HG03139 (cell line): ENCODE results near the gene FBN3.
"Not testable (repeated sequence)": the region's sequence is repeated elsewhere in the genome, so short reads cannot be mapped to it uniquely, and the experiment has no call there.

Source experiments
- ATAC-seq: cut with Tn5 transposase; IDR thresholded peaks from one replicate; pipeline ENCODE4 v1.9.1; 2021; ENCODE audit not compliant: unreplicated experiment

Gene FBN3

DNA sequence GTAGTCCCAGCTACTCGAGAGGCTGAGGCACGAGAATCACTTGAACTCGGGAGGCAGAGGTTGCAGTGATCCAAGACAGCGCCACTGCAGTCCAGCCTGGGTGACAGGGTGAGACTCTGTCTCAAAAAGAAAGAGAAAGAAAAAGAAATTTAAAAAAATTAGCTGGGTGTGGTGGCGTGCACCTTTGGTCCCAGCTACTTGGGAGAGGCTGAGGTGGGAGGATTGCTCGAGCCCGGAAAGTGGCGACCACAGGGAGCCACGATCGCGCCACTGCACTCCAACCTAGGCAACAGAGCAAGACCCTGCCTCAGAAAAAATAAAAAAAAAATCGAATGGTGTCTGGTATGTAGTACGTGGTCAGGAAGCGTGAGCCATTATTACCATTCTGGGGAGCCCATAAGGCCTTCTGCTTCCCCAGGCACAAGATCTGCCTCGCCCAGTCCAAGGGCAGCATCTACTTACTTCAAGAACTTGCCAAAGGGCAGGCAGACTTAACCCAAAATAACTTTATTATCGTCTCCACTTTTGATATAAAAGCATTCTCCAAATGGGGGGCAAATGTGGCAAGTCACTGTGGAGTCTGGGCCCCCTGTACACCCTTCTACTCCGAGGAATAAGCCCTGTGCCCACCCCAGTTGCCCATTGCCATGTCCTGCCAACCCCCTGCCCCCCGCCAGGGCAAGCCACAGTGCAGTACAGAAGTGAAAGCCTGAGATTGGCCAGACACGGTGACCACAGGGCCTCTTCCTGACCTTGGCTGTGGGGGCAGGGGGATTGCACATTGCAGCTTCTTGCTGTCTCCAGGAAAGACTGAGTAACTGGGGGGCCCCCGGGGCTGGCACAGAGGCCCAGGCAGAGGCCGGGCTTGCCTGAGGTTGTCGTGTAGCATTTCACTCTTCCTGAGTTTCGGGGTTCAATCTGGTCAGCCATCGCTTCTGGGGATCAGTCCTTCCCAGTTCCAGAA, 84.2 kb downstream of the FBN3 start:
- ATAC-seq, result no peak

DNA sequence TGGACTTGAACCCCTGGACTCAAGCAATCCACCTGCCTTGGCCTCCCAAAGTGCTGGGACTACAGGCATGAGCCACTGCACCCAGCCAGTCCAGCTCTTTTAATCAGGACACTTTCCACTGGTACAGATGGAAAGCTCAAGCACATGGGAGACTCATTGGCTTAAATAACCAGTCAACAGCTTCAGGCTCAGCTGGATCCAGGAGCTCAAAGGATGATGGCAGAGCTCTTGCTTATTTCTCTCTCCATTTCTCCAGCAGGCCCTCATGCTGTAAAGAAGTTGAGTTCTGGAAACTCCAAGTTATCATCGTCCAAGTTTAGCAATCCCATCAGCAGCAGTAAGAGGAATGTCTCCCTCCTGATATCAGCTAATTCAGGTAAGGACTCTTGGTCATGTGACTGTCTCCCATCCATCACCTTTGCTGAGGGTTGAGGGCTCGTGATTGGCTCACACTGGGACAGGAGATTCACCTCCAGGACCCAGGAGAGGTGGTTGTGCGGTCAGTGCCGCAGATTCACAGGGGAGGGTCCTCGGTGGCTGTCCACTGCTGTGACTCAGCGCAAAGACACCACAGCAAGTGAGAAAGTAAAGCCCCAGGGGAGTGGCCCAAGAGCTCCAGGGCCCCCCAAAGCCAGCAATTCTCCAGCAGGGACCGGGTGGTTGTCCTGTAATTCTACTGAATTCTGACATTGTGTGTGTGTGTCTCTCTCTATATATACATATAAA, 91.7 kb downstream of the FBN3 start:
- no peak for ATAC-seq

- ATAC-seq, result no peak
Measured at GRCh38 chr19:8056533-8056932, 92.9 kb downstream of the FBN3 start.

DNA sequence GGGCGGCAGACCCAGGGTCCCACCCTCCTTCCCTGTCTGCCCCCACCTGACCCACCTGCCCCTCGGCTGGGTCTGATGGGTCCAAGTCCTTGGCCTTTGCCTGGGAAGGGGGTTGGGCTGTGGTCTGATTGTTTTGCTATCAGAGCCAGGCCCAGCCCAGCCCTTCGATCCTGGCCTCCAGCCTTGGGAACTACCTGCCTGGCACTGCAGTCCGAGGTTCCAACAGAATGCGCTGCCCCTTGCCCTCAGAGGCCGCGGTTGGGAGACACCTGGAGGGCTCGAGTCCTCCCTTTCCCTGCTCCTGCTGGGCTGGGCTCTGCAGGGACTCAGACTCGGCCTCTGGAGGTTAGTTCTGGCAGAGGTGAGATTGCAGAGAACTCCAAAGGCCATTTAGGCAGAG, 95.2 kb downstream of the FBN3 start:
- ATAC-seq, result no peak

DNA sequence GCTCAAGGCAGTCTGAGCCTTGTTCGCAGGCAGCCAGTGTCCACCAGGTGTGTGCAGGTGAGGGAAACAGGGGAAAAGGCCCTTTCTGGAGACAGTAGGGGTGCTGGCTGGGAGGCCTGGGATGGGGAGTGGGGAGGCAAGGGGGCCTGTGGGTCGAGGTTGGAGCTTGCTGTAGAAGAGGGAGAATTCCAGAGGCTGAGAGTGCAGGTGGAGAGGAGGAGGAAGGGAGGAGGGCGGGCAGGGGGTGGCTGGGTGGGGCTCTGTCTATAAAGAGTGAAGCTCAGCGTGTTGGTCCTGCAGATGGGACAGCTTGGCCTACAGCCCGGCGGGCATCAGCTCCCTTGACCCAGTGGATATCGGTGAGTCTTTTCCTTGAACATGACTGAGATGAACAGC, 96.9 kb downstream of the FBN3 start, which contains the start of gene CCL25:
CCL25 (plus strand) TSS at position 297 of the 396 bp plus-strand sequence. CDS start 290 bp downstream, outside the sequence.
- ATAC-seq, result no peak

GRCh38 chr19:8050274-8051096, 98.9 kb downstream of the FBN3 start:
- peak; percentile 73 for ATAC-seq

- ATAC-seq, result no peak
Measured at GRCh38 chr19:8046569-8047165, 102.7 kb downstream of the FBN3 start.

DNA sequence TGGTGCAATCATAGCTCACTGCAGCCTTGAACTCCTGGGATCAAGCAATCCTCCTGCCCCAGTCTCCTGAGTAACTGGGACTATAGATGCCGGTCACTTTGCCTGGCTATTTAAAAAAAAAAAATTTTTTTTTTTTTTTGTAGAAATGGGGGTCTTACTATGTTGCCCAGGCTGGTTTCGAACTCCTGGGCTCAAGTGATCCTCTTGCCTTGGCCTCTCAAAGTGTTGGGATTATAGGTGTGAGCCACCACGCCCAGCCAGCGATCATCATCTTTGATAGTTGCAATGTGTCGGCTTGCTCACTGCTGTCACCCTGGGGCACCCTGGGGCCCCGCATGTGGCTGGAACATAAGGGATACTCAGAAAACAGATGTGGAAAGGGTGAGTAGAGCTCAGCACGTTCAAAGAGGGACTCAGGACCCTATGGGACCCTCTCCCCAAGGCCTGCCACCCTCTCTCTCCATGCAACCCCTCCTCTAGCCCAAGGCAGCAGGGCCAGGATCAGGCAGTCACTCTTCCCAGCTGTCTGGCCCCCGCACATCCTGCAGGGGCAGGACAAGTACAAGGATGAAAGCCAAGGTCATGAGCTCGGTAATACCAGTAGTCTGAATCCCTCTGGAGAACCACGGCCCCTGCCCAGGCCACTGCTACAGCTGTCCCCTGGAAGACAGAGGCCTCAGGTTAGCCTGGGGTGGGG, 103.4 kb downstream of the FBN3 start:
- ATAC-seq, result no peak

DNA sequence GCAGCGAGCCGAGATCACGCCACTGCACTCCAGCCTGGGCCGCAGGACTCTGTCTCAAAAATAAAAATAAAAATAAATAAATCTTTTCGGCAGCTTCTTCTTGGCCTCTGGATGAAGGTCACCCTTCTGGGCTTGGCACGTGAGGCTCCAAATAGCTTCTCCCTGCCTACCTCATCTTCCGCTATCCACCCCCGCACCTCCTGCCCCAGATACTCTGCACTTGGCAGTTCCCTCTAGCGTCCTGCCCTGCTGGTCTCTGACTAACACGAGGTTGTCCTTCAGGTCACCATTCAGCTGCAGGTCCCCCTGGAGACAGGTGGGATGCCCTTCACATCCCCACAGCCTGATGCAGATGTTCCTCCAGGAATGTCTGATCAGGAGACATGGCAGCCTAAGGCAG, 105.4 kb downstream of the FBN3 start:
- ATAC-seq, result no peak

DNA sequence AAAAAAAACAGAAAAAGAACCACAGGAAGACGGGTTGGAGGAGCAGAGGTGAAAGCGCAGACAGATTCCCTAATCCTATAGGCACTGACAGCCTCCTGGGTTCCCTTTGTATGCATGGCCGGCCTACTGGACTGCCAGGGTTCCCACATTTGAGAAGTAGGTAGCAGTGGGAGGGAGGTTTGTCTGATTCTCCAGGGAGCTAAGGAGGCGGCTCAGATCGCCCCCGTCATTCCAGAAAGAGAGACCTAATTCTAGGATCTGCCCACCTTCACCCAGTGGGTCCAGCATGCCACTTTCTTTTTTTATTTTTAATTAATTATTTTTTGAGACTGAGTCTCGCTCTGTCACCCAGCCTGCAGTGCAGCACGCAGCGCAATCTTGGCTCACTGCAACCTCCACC, 106.5 kb downstream of the FBN3 start:
- no peak for ATAC-seq

- no peak for ATAC-seq
Measured at GRCh38 chr19:8041531-8041931, 107.9 kb downstream of the FBN3 start.

- ATAC-seq, result no peak
Measured at GRCh38 chr19:8039231-8039630, 110.2 kb downstream of the FBN3 start.

DNA sequence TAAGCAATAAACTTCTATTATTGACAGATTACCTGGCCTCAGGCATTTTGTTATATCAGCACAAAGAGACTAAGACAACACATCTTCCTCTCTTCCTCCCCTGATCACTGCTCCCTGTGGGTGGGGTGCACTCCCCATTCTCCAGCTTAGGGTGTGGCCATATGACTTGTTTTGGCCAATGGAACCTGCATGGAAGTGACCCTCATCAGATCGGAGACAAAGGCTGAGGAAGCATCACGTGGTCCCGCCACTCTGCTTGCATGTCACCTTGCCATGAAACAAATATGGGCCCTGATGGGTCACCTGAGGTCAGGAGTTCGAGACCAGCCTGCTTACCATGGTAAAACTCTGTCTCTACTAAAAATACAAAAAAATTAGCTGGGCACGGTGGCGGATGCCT, 110.6 kb downstream of the FBN3 start:
- ATAC-seq, result no peak

- no peak for ATAC-seq
Measured at GRCh38 chr19:8036434-8037099, 112.8 kb downstream of the FBN3 start.

DNA sequence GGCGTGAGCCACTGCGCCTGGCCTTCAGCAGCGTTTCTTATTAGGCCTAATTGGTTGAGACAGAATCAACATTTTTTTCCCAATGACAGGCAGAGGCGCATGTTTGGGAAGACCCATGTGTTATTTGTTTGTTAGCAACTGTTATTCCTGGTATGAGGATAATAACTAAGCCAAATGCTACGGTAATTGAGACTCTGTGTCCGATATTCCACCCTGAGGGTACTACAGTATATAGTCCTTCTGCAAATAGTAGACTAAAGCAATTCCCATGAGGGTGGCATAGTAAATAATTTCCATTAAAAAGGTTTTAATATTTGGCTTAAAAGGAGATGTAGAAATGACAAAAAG, 115.2 kb downstream of the FBN3 start:
- ATAC-seq, result no peak

GRCh38 chr19:8033287-8034177, 115.9 kb downstream of the FBN3 start:
- not testable (repeated sequence) for ATAC-seq

- no peak for ATAC-seq
Measured at GRCh38 chr19:8030960-8031359, 118.4 kb downstream of the FBN3 start.

DNA sequence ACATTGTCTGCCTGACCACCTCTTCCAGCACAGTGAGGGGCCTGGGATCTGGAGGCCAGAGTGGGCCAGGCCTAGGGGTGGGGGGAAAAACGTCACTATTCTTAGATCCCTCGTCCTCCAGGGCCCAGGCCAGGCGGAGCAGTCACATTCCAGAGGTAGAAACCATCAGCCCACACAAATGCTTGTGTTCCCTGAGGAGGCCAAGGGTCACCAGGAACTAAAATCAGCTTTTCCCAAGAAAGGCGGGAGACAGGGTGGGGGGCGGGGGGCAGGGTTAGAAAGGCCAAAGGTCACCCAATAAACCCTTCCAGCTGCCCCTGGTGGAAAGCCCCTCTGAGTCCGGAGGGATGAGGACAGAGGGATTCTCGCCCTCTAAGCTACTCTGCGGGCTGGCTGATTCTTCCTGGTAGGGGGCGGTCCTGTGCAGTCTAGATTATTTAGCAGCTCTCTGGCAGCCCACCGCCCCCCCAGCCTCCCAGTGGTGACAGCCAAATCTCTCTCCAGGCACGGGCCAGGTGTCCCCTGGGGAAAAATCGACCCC, 120.4 kb downstream of the FBN3 start:
- ATAC-seq, result no peak
